Limb (tissue), 2 donors: ENCODE data around the gene CAMK1D.

ENCODE experiments used
- DNase-seq, 2 donors: peaks; one replicate each; pipeline ENCODE4 v3.0.0-alpha.2; 2016; ENCODE audit errors: extremely low spot score in 2 of 2

The CAMK1D gene

GRCh38 chr10:12877150-12877549 is 527.8 kb downstream of the CAMK1D start:
- DNase-seq = no peak

GRCh38 chr10:12880423-12880822 is 531.1 kb downstream of the CAMK1D start:
- no peak for DNase-seq

GRCh38 chr10:12884851-12885250 is 535.5 kb downstream of the CAMK1D start:
- no peak for DNase-seq
